Measurements from ENCODE around the gene FAM53C. TPM values are rescaled to one million over a fixed set of nuclear protein-coding genes. Genes with fewer than 3 reads are reported as not detected.

The FAM53C gene
- total RNA-seq, 1 donor from 2014 or later: 17.4 TPM

GRCh38 chr5:138354387-138354786 lies 16.3 kb downstream of the FAM53C start:
- Histone ChIP-seq H3K36me3 (no peaks in the 10 kb centered on the region), H3K4me3 (peak overlapping the region; percentile 86 to 92), H3K4me1 (peaks cover 30% of the 10 kb centered on the region), H3K27me3 (no peaks in the 10 kb centered on the region), H3K9me3 (no peaks in the 10 kb centered on the region), H3K27ac (peak overlapping the region; percentile 98)
- no peak for DNase-seq (ENCODE audit: extremely low spot score in 2 of 2)
- intact Hi-C loops (cut with DNase I): no loop called here
- TF ChIP-seq POLR2AphosphoS5 (IDR thresholded peaks at IDR 0.05; ENCODE audit: insufficient read depth in 1 of 2, low read depth in 1 of 2) (no peak), POLR2A (IDR thresholded peaks at IDR 0.05) (no peak), CTCF (IDR thresholded peaks at IDR 0.05) (no peak)

- no peaks in the 10 kb centered on the region for H3K27me3 ChIP-seq
- H3K4me3 ChIP-seq: peak overlapping the region; percentile 86 to 92
- peak in 1 of 2 donors; percentile 45 for TF ChIP-seq POLR2AphosphoS5 (IDR thresholded peaks at IDR 0.05; ENCODE audit: insufficient read depth in 1 of 2, low read depth in 1 of 2)
- TF ChIP-seq CTCF (IDR thresholded peaks at IDR 0.05): no peak
- H3K4me1 ChIP-seq: peaks cover 30% of the 10 kb centered on the region
- H3K36me3 ChIP-seq: no peaks in the 10 kb centered on the region
- peak overlapping the region; percentile 98 for H3K27ac ChIP-seq
- no peak for DNase-seq (ENCODE audit: extremely low spot score in 2 of 2)
- intact Hi-C loops (cut with DNase I): no loop called here
- H3K9me3 ChIP-seq: no peaks in the 10 kb centered on the region
Observed at GRCh38 chr5:138354926-138355378, 16.9 kb downstream of the FAM53C start.

GRCh38 chr5:138359621-138360020 lies 21.6 kb downstream of the FAM53C start:
- H3K4me1 ChIP-seq: peaks cover 33% of the 10 kb centered on the region
- no peaks in the 10 kb centered on the region for H3K9me3 ChIP-seq
- no peak for DNase-seq (ENCODE audit: extremely low spot score in 2 of 2)
- intact Hi-C loops (cut with DNase I): loop anchor here (5.0 kb wide), 1 partner anchor 1618 kb away; no protein-coding TSS in a partner anchor
- TF ChIP-seq CTCF (IDR thresholded peaks at IDR 0.05): no peak
- no peak for TF ChIP-seq POLR2A (IDR thresholded peaks at IDR 0.05)
- TF ChIP-seq POLR2AphosphoS5 (IDR thresholded peaks at IDR 0.05; ENCODE audit: insufficient read depth in 1 of 2, low read depth in 1 of 2): no peak
- no peaks in the 10 kb centered on the region for H3K36me3 ChIP-seq
- no peaks in the 10 kb centered on the region for H3K27me3 ChIP-seq
- no peak overlapping the region for H3K27ac ChIP-seq
- H3K4me3 ChIP-seq: no peak overlapping the region

- Histone ChIP-seq H3K27me3 (no peaks in the 10 kb centered on the region), H3K4me1 (peaks cover 23% of the 10 kb centered on the region), H3K4me3 (no peak overlapping the region), H3K27ac (no peak overlapping the region), H3K36me3 (no peaks in the 10 kb centered on the region), H3K9me3 (no peaks in the 10 kb centered on the region)
- intact Hi-C loops (cut with DNase I): loop anchor here (5.0 kb wide), 1 partner anchor 1616 kb away; no protein-coding TSS in a partner anchor
- TF ChIP-seq POLR2A (IDR thresholded peaks at IDR 0.05) (no peak), POLR2AphosphoS5 (IDR thresholded peaks at IDR 0.05; ENCODE audit: insufficient read depth in 1 of 2, low read depth in 1 of 2) (no peak), CTCF (IDR thresholded peaks at IDR 0.05) (no peak)
- no peak for DNase-seq (ENCODE audit: extremely low spot score in 2 of 2)
Observed at GRCh38 chr5:138360941-138361452, 22.9 kb downstream of the FAM53C start.

GRCh38 chr5:138364576-138364975 lies 26.5 kb downstream of the FAM53C start:
- no peak for DNase-seq (ENCODE audit: extremely low spot score in 2 of 2)
- Histone ChIP-seq H3K36me3 (no peaks in the 10 kb centered on the region), H3K27ac (no peak overlapping the region), H3K4me3 (no peak overlapping the region), H3K4me1 (peaks cover 51% of the 10 kb centered on the region), H3K27me3 (no peaks in the 10 kb centered on the region), H3K9me3 (no peaks in the 10 kb centered on the region)
- intact Hi-C loops (cut with DNase I): loop anchor here (5.0 kb wide), 1 partner anchor 1613 kb away; no protein-coding TSS in a partner anchor
- no peak for TF ChIP-seq POLR2AphosphoS5 (IDR thresholded peaks at IDR 0.05; ENCODE audit: insufficient read depth in 1 of 2, low read depth in 1 of 2)
- no peak for TF ChIP-seq CTCF (IDR thresholded peaks at IDR 0.05)
- no peak for TF ChIP-seq POLR2A (IDR thresholded peaks at IDR 0.05)
